Right renal cortex interstitium (tissue), 3 donors: ENCODE data around the gene CYBA. TPM values are rescaled to one million over a fixed set of nuclear protein-coding genes. Genes with fewer than 3 reads are reported as not detected.

ENCODE experiments used
- DNase-seq, 3 donors: peaks; one replicate each; pipeline ENCODE4 v3.0.0-alpha.2; 2013; ENCODE audit warnings: low read depth in 3 of 3, low spot score in 2 of 3
- polyA plus RNA-seq, 3 donors: library from polyadenylated mRNA; unstranded; fragments of 120-200 nt; gene quantifications; one replicate each; pipeline ENCODE4 v1.2.1, GENCODE V29; 2013; ENCODE audit not compliant: insufficient read length in 3 of 3

Gene CYBA
- polyA plus RNA-seq, 3 donors: 71.7 to 102 (median 87.1) TPM

DNA sequence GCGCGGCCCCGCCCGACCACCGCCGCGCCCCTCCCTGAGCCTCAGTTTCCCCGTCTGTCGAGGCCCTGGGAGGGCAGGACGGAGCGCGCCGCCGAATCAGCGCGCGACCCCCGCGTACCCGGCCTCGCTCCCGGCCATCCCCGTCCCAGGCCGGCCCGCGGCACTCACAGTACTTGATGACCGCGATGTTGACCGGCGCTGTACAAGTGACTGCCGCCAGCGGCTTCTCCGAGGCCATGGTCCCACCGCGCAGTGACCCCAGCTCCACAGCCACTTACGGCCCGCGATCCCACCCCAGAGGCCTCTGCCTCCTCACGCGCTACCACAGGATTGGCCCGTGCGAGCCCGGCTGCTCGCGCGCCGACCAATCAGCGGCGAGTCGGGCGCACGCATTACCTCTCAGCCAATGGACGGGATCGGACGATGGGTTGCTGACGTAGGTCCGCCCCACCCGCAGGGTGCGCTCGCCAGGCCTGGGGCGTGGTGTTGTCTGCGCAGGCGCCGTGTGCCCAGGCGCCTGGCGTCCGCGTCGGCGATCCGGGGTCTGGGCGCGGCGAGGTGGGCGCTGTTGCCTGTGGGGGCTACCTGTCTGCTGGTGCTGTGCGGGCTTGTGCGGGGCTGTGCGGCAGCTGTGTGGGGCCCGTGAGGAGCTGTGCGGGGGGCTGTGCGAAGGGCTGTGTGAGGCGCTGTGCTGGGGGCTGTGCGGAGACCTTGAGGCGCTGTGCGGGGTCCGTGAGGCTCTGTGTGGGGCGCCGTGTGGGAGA, 12.2 kb upstream of the CYBA start, which contains the start of gene MVD:
Gene MVD, minus strand, starts transcription at position 249 of the 764 bp plus-strand sequence. Its CDS starts 11 bp downstream, at position 238.
- DNase-seq: peak; percentile 89 to 96 (median 90)

- no peak for DNase-seq
Observed at GRCh38 chr16:88662222-88662842, 11.5 kb upstream of the CYBA start.

DNA sequence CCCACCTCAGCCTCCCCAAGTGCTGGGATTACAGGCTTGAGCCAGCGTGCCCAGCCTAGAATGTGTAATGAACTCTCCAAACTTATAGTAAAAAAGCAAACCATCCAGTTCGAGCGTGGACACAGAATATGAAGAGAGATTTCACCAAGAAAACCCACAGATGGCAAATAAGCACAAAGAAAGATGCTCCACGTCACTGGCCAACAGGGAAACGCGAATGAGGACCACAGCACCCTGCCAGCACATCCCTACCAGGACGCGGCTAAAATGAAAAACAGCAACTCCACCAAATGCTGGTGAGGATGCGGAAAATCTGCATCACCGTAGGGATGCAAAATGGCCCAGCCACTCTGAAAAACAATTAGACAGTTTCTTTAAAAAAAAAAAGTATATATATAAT, 10.6 kb upstream of the CYBA start:
- no peak for DNase-seq

DNA sequence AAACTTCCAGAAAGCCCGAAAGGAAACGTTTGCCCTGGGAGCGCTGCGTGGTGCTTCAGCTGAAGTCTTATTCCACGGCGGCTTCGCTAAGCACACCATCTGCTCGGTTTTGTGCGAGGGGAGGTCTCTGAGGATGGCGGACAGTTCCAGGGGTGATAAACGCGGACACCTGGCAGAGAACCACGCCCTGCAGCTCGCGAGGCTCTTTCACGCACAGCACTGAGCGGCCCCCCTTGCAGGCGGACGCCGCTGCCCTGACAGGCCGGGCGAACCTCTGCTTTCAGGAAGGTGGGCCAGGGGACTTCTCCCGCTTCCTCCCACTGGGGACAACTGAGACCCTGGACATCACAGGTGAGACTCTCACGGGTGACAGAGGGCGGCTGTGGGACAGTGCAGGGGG, 8.3 kb upstream of the CYBA start:
- no peak for DNase-seq

- DNase-seq: no peak
Observed at GRCh38 chr16:88658714-88659113, 7.9 kb upstream of the CYBA start.

GRCh38 chr16:88657371-88657770, 6.5 kb upstream of the CYBA start:
- no peak for DNase-seq

- DNase-seq: no peak
Observed at GRCh38 chr16:88656291-88656980, 5.6 kb upstream of the CYBA start.

DNA sequence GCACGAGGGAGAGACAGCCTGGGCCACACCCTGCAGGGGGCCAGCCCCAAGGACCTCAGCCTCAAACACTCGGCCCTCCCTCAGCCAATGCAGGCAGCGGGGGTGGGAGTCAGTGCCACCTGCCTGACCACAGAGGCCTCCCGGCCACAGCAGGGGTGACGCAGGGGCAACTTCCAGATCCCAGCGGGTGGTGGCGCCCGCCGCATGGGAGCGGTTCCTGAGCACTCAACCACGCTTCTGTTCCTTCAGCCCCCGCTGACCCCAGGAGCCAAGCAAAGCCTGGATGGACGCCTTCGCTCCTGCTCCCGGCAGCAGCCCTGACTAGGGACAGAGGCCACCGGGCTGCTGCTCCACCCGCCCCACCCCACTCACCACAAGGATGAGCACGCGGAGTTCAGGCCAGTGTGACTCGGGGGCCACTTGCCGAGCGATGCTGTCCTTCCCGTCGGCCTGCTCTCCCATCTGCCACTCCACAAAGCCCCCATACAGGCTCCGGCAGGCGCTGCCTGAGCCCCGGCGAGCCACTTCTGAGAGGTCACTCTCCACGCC, 5.0 kb upstream of the CYBA start:
- no peak for DNase-seq

GRCh38 chr16:88655053-88655732, 4.3 kb upstream of the CYBA start:
- DNase-seq: no peak

GRCh38 chr16:88654363-88655052, 3.7 kb upstream of the CYBA start:
- no peak for DNase-seq

- DNase-seq: no peak
Observed at GRCh38 chr16:88653596-88654362, 2.9 kb upstream of the CYBA start.

- no peak for DNase-seq
Observed at GRCh38 chr16:88653101-88653500, 2.2 kb upstream of the CYBA start.

- DNase-seq: no peak
Observed at GRCh38 chr16:88652762-88653063, 1.9 kb upstream of the CYBA start.

DNA sequence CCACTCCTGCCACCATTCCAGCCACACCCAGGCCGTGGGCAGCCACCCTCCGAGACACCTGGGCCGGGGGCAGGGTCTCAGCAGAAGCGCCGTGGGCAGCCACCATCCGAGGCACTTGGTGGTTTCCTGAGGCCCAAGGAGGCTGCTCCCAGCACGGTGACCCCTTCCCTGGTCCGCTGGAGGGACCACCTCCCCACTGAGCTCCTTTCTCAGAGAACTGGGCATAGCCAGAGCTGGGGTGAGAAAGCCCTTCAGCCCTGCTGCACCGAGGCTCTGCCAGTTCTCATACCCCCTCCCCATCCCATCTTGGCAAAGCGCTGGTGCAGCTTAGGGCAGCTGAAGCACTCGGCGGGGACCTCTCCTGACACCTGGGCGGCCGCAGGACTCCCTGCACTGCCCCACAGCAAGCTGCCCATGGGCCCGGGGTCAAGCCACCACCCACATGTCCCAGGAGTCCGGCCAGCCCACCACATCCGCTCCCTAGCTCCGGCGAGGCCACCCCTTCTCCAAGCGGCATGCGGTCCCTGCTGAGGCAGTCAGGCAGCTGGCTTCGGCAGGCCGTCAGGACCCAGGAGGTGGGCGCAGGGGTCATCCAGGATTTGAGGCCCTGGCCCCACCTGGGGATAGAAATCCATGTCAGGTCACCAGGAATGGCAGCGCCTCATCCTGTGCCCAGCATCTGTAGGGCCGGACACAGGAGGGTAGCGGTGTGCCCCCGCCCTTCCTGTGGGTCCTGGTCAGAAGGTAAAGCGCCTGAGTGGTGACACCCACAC, 1.3 kb upstream of the CYBA start:
- DNase-seq: no peak

- DNase-seq: no peak
Observed at GRCh38 chr16:88651276-88651988, 579 bp upstream of the CYBA start.

DNA sequence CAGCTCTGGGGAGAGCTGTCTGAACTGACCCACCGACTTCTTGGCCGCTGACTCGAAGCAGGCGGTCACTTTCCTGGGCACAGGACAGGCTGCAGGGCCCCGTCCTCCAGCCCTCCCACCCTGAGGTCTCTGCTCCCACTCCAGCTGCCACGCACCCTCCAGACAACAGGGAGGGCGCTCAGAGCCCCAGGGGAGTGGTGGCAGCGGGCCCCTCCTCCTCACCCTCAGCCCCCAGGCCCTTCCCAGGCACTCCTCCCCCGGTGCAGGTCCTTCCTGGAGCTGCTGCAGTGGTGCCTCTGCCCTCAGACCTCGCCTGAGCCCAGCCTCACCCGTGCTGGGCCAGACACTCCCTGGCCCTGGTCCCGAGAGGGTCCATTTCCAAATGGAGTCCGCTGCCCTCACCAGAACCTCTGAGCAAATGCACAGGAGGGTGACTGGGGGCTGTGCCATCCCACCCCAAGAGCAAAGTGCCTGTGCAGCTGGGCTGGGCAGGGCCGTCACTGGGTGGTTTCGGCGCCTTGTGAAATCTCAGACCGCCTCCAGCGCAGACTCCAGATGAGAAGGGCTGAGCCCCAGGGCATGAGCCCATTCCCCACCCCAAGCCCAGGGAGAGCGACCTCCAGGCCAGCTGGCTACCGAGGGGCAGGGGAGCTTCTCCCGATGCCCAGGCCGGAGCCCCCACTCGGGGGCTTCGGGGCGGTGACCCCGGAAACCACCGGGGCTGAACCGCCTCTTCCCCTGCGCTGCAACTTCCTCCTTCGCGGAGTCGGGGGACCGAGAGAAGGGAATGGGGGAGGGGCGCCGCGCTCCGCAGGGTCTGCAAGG, 717 bp downstream of the CYBA start:
- DNase-seq: no peak

GRCh38 chr16:88649195-88649923, 1.5 kb downstream of the CYBA start:
- DNase-seq: no peak
